ENCODE measurements around the gene DCBLD1. TPM values are rescaled to one million over a fixed set of nuclear protein-coding genes. Genes with fewer than 3 reads are reported as not detected.

DCBLD1 gene
- total RNA-seq, 1 experiment from 2014 or later = 19.5 TPM

- no peak for TF ChIP-seq EZH2phosphoT487 (IDR thresholded peaks at IDR 0.05; ENCODE audit: borderline replicate concordance)
Measured at GRCh38 chr6:117456998-117457397, 25.5 kb upstream of the DCBLD1 start (continued).

- H3K27me3 ChIP-seq (ENCODE audit: insufficient read depth, low read length) = no peaks in the 10 kb centered on the region
- TF ChIP-seq TCF7L2 (IDR thresholded peaks at IDR 0.05; ENCODE audit: borderline replicate concordance, extremely low read depth, insufficient read depth, insufficient read length) (no peak), ATF3 (IDR thresholded peaks at IDR 0.05) (no peak), POLR2A (IDR thresholded peaks at IDR 0.05; ENCODE audit: borderline replicate concordance, extremely low read depth, insufficient read depth, insufficient read length) (no peak), SRF (IDR thresholded peaks at IDR 0.05; ENCODE audit: low read depth) (no peak), REST (IDR thresholded peaks at IDR 0.05; ENCODE audit: low read depth) (no peak), EZH2phosphoT487 (IDR thresholded peaks at IDR 0.05; ENCODE audit: borderline replicate concordance) (no peak), ELF1 (IDR thresholded peaks at IDR 0.05; ENCODE audit: borderline replicate concordance, low read depth) (no peak), SIN3A (IDR thresholded peaks at IDR 0.05; ENCODE audit: low read depth) (no peak), RAD21 (IDR thresholded peaks at IDR 0.05; ENCODE audit: low read depth) (no peak), ZBTB33 (IDR thresholded peaks at IDR 0.05; ENCODE audit: extremely low read depth, insufficient replicate concordance, low read length) (no peak), FOSL1 (IDR thresholded peaks at IDR 0.05; ENCODE audit: low read depth) (no peak), ZFX (IDR thresholded peaks at IDR 0.05) (no peak), YY1 (IDR thresholded peaks at IDR 0.05; ENCODE audit: extremely low read depth, insufficient replicate concordance, low read depth, low read length) (no peak), CBX3 (IDR thresholded peaks at IDR 0.05; ENCODE audit: low read depth) (no peak), EZH2 (IDR thresholded peaks at IDR 0.05) (no peak), CEBPB (IDR thresholded peaks at IDR 0.05; ENCODE audit: low read depth) (no peak), CTCF (IDR thresholded peaks at IDR 0.05 in 2 of 3, conservative IDR thresholded peaks at IDR 0.05 in 1 of 3; ENCODE audit: borderline replicate concordance in 1 of 3, insufficient read depth in 1 of 3, low read depth in 2 of 3, low read length in 2 of 3) (no peak), SP1 (IDR thresholded peaks at IDR 0.05; ENCODE audit: low read depth) (no peak)
- H3K4me2 ChIP-seq (ENCODE audit: low read length) = no peak overlapping the region
- BruUV-seq (replicated peaks) = no TSS peak
- H3K9ac ChIP-seq (ENCODE audit: low read length) = no peak overlapping the region
- RAD21 ChIA-PET (ENCODE audit: low non-redundant PET in 1 of 2, low total read pairs in 2 of 2, uncharacterized antibody in 2 of 2, unreplicated experiment in 2 of 2) = no interaction called here
- ATAC-seq = no peak
- H3K9me3 ChIP-seq (ENCODE audit: control insufficient read depth in 1 of 2, insufficient read depth in 1 of 2, low read depth in 1 of 2, low read length in 2 of 2) = no peaks in the 10 kb centered on the region
- POLR2A ChIA-PET = no interaction called here
- H3K36me3 ChIP-seq (ENCODE audit: control insufficient read depth in 1 of 2, insufficient read depth in 2 of 2, low read length in 2 of 2) = no peaks in the 10 kb centered on the region
- no peaks in the 10 kb centered on the region for H4K20me1 ChIP-seq (ENCODE audit: insufficient read depth)
- H3K4me3 ChIP-seq (replicated peaks in 1 of 2; ENCODE audit: low read depth in 1 of 2, low read length in 2 of 2) = no peak overlapping the region
- no peak overlapping the region for H3K27ac ChIP-seq (ENCODE audit: low read depth, low read length)
- no peak for DNase-seq (ENCODE audit: low read depth, low spot score)
- no peak overlapping the region for H2AFZ ChIP-seq (ENCODE audit: low read depth, low read length, poor library complexity, severe bottlenecking)
- intact Hi-C loops (cut with micrococcal nuclease) = no loop called here
- no peaks in the 10 kb centered on the region for H3K79me2 ChIP-seq (ENCODE audit: insufficient read depth, low read length)
- CTCF ChIA-PET = no interaction called here
- H3K4me1 ChIP-seq (ENCODE audit: control insufficient read depth in 1 of 2, insufficient read depth in 2 of 2, low read length in 2 of 2) = peaks cover 0 to 10% of the 10 kb centered on the region in 2 experiments; a peak in 2 of 4 replicates
- no peaks in the 10 kb centered on the region for H3K9me2 ChIP-seq (ENCODE audit: insufficient read depth)
Measured at GRCh38 chr6:117459204-117459944, 23.1 kb upstream of the DCBLD1 start.
